ENCODE measurements around the gene MAPKAPK2.

MAPKAPK2 gene

GRCh38 chr1:206715552-206716158 lies 30.9 kb downstream of the MAPKAPK2 start:
- TF ChIP-seq TAF1 (IDR thresholded peaks at IDR 0.05; ENCODE audit: low read depth) (no peak), TCF12 (IDR thresholded peaks at IDR 0.05; ENCODE audit: low read depth) (no peak), MAX (IDR thresholded peaks at IDR 0.05) (no peak)

- TF ChIP-seq EP300 (IDR thresholded peaks at IDR 0.05; ENCODE audit: borderline replicate concordance) (no peak), ZBTB7A (IDR thresholded peaks at IDR 0.05; ENCODE audit: low read depth) (no peak), EGR1 (IDR thresholded peaks at IDR 0.05) (no peak), CEBPB (IDR thresholded peaks at IDR 0.05) (no peak), USF1 (IDR thresholded peaks at IDR 0.05) (no peak), CREB1 (IDR thresholded peaks at IDR 0.05; ENCODE audit: low read depth) (no peak), MAX (IDR thresholded peaks at IDR 0.05) (no peak), TEAD4 (IDR thresholded peaks at IDR 0.05) (no peak), REST (IDR thresholded peaks at IDR 0.05; ENCODE audit: low read depth) (no peak), FOXM1 (IDR thresholded peaks at IDR 0.05; ENCODE audit: borderline replicate concordance, low read depth) (no peak), TAF1 (IDR thresholded peaks at IDR 0.05; ENCODE audit: low read depth) (no peak), TCF12 (IDR thresholded peaks at IDR 0.05; ENCODE audit: low read depth) (no peak), YY1 (IDR thresholded peaks at IDR 0.05; ENCODE audit: low read depth) (no peak), RAD21 (IDR thresholded peaks at IDR 0.05; ENCODE audit: low read depth) (no peak), NFIC (IDR thresholded peaks at IDR 0.05) (no peak)
Measured at GRCh38 chr1:206716159-206716869, 31.6 kb downstream of the MAPKAPK2 start.

- TF ChIP-seq RAD21 (IDR thresholded peaks at IDR 0.05; ENCODE audit: low read depth) (no peak), TEAD4 (IDR thresholded peaks at IDR 0.05) (no peak), ZBTB7A (IDR thresholded peaks at IDR 0.05; ENCODE audit: low read depth) (no peak), YY1 (IDR thresholded peaks at IDR 0.05; ENCODE audit: low read depth) (no peak), EP300 (IDR thresholded peaks at IDR 0.05; ENCODE audit: borderline replicate concordance) (no peak)
Measured at GRCh38 chr1:206716870-206717673, 32.4 kb downstream of the MAPKAPK2 start.

- TF ChIP-seq EP300 (IDR thresholded peaks at IDR 0.05; ENCODE audit: borderline replicate concordance) (no peak), TEAD4 (IDR thresholded peaks at IDR 0.05) (no peak), TCF12 (IDR thresholded peaks at IDR 0.05; ENCODE audit: low read depth) (no peak), CREB1 (IDR thresholded peaks at IDR 0.05; ENCODE audit: low read depth) (no peak), YY1 (IDR thresholded peaks at IDR 0.05; ENCODE audit: low read depth) (no peak), NFIC (IDR thresholded peaks at IDR 0.05) (no peak), CEBPB (IDR thresholded peaks at IDR 0.05) (no peak), FOXM1 (IDR thresholded peaks at IDR 0.05; ENCODE audit: borderline replicate concordance, low read depth) (no peak), REST (IDR thresholded peaks at IDR 0.05; ENCODE audit: low read depth) (no peak), USF1 (IDR thresholded peaks at IDR 0.05) (no peak), MAX (IDR thresholded peaks at IDR 0.05) (no peak), EGR1 (IDR thresholded peaks at IDR 0.05) (no peak), ZBTB7A (IDR thresholded peaks at IDR 0.05; ENCODE audit: low read depth) (no peak), TAF1 (IDR thresholded peaks at IDR 0.05; ENCODE audit: low read depth) (no peak), RAD21 (IDR thresholded peaks at IDR 0.05; ENCODE audit: low read depth) (no peak)
Measured at GRCh38 chr1:206717674-206717989, 32.9 kb downstream of the MAPKAPK2 start.

GRCh38 chr1:206719169-206719839 lies 34.6 kb downstream of the MAPKAPK2 start:
- TF ChIP-seq TEAD4 (IDR thresholded peaks at IDR 0.05) (no peak), TCF12 (IDR thresholded peaks at IDR 0.05; ENCODE audit: low read depth) (no peak), CEBPB (IDR thresholded peaks at IDR 0.05) (no peak), MAX (IDR thresholded peaks at IDR 0.05) (no peak), EGR1 (IDR thresholded peaks at IDR 0.05) (no peak), REST (IDR thresholded peaks at IDR 0.05; ENCODE audit: low read depth) (no peak), CREB1 (IDR thresholded peaks at IDR 0.05; ENCODE audit: low read depth) (no peak), USF1 (IDR thresholded peaks at IDR 0.05) (no peak), YY1 (IDR thresholded peaks at IDR 0.05; ENCODE audit: low read depth) (no peak), RAD21 (IDR thresholded peaks at IDR 0.05; ENCODE audit: low read depth) (no peak), NFIC (IDR thresholded peaks at IDR 0.05) (no peak), TAF1 (IDR thresholded peaks at IDR 0.05; ENCODE audit: low read depth) (no peak), ZBTB7A (IDR thresholded peaks at IDR 0.05; ENCODE audit: low read depth) (no peak), EP300 (IDR thresholded peaks at IDR 0.05; ENCODE audit: borderline replicate concordance) (no peak), FOXM1 (IDR thresholded peaks at IDR 0.05; ENCODE audit: borderline replicate concordance, low read depth) (no peak)
